GM12864 (cell line): ENCODE data around the gene PMAIP1.

Experiments used
- DNase-seq: peaks from one replicate; pipeline ENCODE4 v3.0.0-alpha.2; 2011; ENCODE audit warnings: low read depth
- H3K4me3 ChIP-seq: 2 replicates; pipeline ENCODE4 v1.5.1; 2011; ENCODE audit warnings: mild to moderate bottlenecking, low read depth, low read length, control low read depth
- CTCF ChIP-seq: IDR thresholded peaks from 2 replicates; pipeline ENCODE4 v1.5.1; 2011; ENCODE audit warnings: low read depth, mild to moderate bottlenecking, moderate library complexity, low read length, control low read depth, inconsistent platforms; ENCODE audit errors: missing control alignments

PMAIP1 gene

GRCh38 chr18:59952283-59953007 lies 52.6 kb downstream of the PMAIP1 start:
- no peak for TF ChIP-seq CTCF
- DNase-seq, result no peak
- no peak overlapping the region for H3K4me3 ChIP-seq
